Activated CD4-positive, alpha-beta T cell treated with anti-CD3 and anti-CD28 coated beads, Interleukin-2, amount 10 ng/mL, durations not matched to agents 24 days and 14 days (primary cell): Measurements from ENCODE around the gene SLC9A9. TPM values are rescaled to one million over a fixed set of nuclear protein-coding genes. Genes with fewer than 3 reads are reported as not detected.

Experiments used
- DNase-seq: peaks from one replicate; pipeline ENCODE4 v3.0.0; 2022
- H3K27ac Mint-ChIP-seq: one replicate; pipeline ENCODE4 v1.8.0; 2022; ENCODE audit warnings: mild to moderate bottlenecking, mixed read lengths
- H3K27me3 Mint-ChIP-seq: one replicate; pipeline ENCODE4 v1.8.0; 2022; ENCODE audit warnings: mixed read lengths
- H3K36me3 Mint-ChIP-seq: one replicate; pipeline ENCODE4 v1.8.0; 2022; ENCODE audit warnings: low read depth, mild to moderate bottlenecking, mixed read lengths
- H3K4me1 Mint-ChIP-seq: one replicate; pipeline ENCODE4 v1.8.0; 2021; ENCODE audit warnings: mixed read lengths
- H3K4me3 Mint-ChIP-seq: one replicate; pipeline ENCODE4 v1.8.0; 2022; ENCODE audit warnings: mild to moderate bottlenecking, moderate library complexity, mixed read lengths
- H3K9me3 Mint-ChIP-seq: one replicate; pipeline ENCODE4 v1.8.0; 2021; ENCODE audit warnings: mixed read lengths
- intact Hi-C: fragments of 100-400 bp; cut with micrococcal nuclease; formaldehyde crosslinking; loops from one replicate; pipeline ENCODE4 v1.15.1; 2023
- total RNA-seq: library from RNA; stranded (reverse); gene quantifications from 2 replicates; pipeline ENCODE4 v1.2.3, GENCODE V29; 2022

The SLC9A9 gene
- total RNA-seq, 1 donor from 2014 or later = 1.3 TPM

DNA sequence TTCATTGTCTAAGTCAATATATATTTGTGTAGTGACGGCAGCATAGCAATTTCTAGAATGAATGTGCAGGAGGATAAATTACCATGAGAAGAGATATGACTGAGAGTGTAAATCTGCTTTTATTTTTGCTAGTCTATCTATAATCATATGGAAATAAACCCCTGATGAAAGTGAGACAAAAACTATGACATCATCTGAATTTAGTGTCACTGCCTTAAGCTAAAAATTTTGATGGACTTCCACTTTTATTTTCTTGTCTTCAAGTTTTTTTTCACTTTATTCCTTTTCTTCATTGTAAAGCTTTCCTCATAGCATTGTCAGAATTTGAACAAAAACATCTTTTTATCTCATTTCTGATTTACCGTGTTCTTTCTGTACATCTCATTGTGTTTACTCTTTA, 486.7 kb downstream of the SLC9A9 start:
- Mint-ChIP-seq H3K4me1 (peaks cover 18% of the 10 kb centered on the region), H3K4me3 (no peak overlapping the region), H3K36me3 (no peaks in the 10 kb centered on the region), H3K9me3 (no peaks in the 10 kb centered on the region), H3K27me3 (no peaks in the 10 kb centered on the region), H3K27ac (no peak overlapping the region)
- DNase-seq = no peak
- intact Hi-C loops = no loop called here

DNA sequence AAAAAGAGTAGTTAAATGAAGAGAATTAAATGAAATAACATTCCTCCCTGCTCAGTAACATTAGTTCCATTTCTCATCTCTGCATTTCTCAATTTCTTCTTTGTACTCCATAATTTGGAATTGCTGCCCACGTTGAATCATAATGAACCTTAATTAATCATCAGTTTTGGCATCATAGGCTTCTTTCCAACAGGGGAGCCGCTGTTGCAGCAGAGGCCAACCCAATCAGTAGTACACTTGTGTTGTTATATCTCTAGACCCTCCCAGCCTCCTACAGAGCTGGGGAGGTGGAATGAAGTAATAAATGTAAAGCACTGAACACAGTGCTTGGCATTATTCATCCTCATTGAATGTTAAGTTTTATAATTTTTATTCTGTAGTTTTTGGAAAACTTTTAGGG, 488.0 kb downstream of the SLC9A9 start:
- DNase-seq = no peak
- Mint-ChIP-seq H3K9me3 (no peaks in the 10 kb centered on the region), H3K4me3 (no peak overlapping the region), H3K4me1 (peaks cover 18% of the 10 kb centered on the region), H3K27me3 (no peaks in the 10 kb centered on the region), H3K36me3 (no peaks in the 10 kb centered on the region), H3K27ac (no peak overlapping the region)
- intact Hi-C loops = no loop called here

DNA sequence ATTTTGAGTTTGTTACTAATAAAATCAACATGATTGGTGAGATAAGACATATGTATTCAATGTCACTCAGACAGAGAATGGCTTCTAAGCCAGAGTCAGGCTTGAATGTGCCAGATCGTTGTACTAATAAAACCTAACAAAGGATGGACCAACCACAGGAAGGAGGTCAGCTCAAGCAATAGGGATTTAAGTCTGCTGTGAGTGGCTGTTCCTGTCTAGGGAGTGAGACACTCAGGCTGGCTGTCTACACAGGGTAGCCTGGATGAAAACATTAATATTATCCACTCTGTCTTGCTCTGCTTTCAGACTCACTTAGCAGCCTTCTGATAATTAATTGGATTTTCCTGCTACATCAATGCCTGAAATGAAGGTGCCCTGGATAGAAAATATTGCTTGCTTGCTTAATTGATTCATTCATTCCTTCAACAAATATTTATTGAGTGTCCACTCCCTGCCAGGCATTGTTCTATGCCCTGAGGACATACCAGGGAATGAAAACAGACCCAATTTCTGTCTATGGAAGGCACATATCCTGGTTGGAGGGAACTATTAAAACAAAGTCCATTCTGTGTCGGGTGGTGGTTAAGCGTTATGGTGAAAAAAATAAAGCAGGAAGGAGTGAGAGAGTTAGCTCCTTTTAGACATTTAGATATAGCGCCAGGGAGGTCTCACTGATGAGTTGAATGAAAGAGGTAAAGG, 489.3 kb downstream of the SLC9A9 start:
- intact Hi-C loops = no loop called here
- H3K27ac Mint-ChIP-seq = no peak overlapping the region
- H3K4me1 Mint-ChIP-seq = peaks cover 17% of the 10 kb centered on the region
- H3K9me3 Mint-ChIP-seq = no peaks in the 10 kb centered on the region
- H3K27me3 Mint-ChIP-seq = no peaks in the 10 kb centered on the region
- H3K4me3 Mint-ChIP-seq = no peak overlapping the region
- DNase-seq = no peak
- H3K36me3 Mint-ChIP-seq = no peaks in the 10 kb centered on the region

DNA sequence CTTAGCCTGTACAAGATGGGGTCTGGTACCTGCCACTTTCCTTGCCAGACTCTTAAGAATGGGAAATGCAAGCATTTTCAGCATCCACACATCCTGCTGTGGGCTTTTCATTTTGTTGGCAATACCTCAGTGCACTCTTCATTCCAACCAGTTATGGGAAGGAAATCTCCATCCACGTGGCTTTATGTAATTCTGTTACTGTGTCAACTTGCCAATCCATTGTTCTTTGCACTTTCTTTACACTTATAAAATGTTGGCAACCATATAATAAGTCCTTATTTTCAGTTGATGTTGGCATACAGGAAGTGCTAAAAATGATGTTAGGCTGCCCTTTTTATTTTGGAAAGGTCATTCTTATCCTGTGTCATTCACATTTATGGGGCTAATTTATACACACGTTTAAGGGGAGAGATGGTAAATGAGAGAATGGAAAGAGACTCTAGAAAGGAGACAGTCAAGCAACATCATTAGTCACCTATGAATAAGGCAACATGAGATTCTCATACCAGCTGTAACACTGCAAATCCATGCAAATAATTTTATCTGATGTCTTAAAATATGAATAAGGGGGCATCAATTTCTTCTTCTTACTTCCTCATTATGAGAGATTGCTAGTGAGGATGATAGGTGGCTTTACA, 490.0 kb downstream of the SLC9A9 start:
- Mint-ChIP-seq H3K27me3 (no peaks in the 10 kb centered on the region), H3K4me3 (no peak overlapping the region), H3K4me1 (peaks cover 15% of the 10 kb centered on the region), H3K36me3 (no peaks in the 10 kb centered on the region), H3K9me3 (no peaks in the 10 kb centered on the region), H3K27ac (no peak overlapping the region)
- intact Hi-C loops = no loop called here
- no peak for DNase-seq

DNA sequence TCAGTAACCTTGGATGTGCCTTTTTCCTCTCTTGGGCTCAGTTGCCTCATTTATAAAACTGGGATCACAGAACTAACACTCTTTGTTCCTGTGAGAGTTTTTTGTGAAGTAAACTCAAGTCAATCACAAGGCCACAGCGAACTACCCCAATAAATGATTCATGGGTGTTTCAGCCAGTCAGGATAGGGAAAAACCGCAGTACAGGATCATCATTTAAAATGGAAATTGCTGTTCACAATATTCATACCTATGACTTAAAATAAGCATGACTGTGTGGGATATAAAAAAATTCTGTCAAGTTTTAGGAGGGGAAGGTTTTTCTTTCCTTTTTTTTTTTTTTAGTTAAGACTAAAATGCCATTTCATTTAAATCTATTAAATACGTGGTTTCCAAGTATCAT, 490.6 kb downstream of the SLC9A9 start:
- H3K27ac Mint-ChIP-seq = no peak overlapping the region

DNA sequence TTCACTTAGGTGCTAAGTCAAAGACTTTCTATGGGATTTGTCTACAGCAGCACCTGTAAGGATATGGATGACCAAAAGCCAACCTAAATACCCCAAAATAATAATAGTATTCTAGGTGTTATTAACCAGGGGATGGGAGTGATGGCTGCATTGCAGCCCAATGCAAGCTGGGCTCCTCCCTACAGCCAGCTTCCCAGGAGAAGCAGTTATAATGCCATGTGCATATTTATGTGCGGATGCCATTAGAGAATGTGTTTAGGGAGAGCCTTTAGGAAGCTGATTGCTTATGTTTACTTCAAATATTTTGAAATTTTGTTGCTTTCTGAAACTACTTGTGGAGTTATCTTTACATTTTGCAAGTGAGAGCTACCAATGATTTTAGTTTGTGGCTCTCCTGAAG, 491.4 kb downstream of the SLC9A9 start:
- peaks cover 5% of the 10 kb centered on the region for H3K4me1 Mint-ChIP-seq
- no peak overlapping the region for H3K4me3 Mint-ChIP-seq
- DNase-seq = no peak
- H3K9me3 Mint-ChIP-seq = no peaks in the 10 kb centered on the region
- H3K27ac Mint-ChIP-seq = no peak overlapping the region
- H3K36me3 Mint-ChIP-seq = no peaks in the 10 kb centered on the region
- H3K27me3 Mint-ChIP-seq = no peaks in the 10 kb centered on the region
- intact Hi-C loops = no loop called here

More for the DNA sequence above, 490.6 kb downstream of the SLC9A9 start:
- no peaks in the 10 kb centered on the region for H3K9me3 Mint-ChIP-seq
- no peak overlapping the region for H3K4me3 Mint-ChIP-seq
- no peaks in the 10 kb centered on the region for H3K27me3 Mint-ChIP-seq
- H3K36me3 Mint-ChIP-seq = no peaks in the 10 kb centered on the region
- intact Hi-C loops = no loop called here
- H3K4me1 Mint-ChIP-seq = peaks cover 11% of the 10 kb centered on the region
- no peak for DNase-seq

DNA sequence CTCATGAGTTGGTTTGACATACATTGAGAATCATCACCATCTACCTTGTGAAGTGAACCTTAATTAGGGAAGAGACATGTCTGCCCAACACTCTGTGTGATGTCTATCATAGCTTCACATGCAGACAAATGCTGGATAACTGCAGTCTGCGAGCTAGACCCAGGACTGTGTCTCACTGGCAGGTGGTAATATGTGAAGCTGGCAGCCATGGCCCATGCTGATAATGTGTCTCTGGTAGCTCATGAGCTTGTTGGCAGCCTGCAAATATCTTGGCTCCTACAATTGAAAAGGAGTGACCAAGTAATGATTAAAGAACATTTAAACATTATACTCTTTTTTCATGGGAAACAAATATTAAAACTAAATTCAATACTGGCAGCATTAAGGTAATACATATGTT, 493.9 kb downstream of the SLC9A9 start:
- Mint-ChIP-seq H3K27me3 (no peaks in the 10 kb centered on the region), H3K4me3 (no peak overlapping the region), H3K36me3 (no peaks in the 10 kb centered on the region), H3K27ac (no peak overlapping the region), H3K4me1 (peaks cover 2% of the 10 kb centered on the region), H3K9me3 (no peaks in the 10 kb centered on the region)
- intact Hi-C loops = no loop called here
- no peak for DNase-seq

DNA sequence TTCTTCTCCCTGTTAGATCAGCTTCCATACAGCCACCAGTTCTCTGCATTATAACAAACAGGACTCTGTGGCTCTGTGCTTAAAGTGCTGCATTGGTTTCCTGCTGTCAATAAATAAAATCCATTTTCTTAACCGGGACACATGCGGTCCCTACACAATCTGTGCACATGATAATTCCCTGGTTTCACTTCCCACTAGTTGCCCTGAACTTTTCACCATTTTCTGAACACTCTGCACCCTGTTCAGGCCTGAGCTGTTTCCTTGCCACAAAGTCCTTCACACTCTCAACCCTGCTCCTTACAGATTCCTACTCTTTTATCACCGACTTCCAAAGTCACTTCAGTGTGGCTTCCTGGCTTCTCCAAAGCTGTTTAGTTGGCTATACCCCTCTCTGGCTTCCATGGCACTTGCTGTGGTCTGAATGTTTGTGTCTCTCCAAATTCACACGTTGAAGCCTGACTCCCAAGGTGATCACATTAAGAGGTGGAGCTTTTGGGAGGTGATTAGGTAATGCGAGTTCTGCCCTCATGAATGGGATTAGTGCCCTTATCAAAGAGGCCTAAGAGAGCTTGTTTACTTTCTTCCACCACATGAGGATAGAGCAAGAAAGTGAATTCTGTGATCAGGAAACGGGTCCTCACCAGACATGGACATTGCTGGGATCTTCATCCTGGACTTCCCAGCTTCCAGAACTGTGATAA, 495.3 kb downstream of the SLC9A9 start:
- Mint-ChIP-seq H3K27ac (no peak overlapping the region), H3K4me3 (no peak overlapping the region), H3K4me1 (peaks cover 8% of the 10 kb centered on the region), H3K36me3 (no peaks in the 10 kb centered on the region), H3K9me3 (no peaks in the 10 kb centered on the region), H3K27me3 (no peaks in the 10 kb centered on the region)
- intact Hi-C loops = no loop called here
- no peak for DNase-seq

DNA sequence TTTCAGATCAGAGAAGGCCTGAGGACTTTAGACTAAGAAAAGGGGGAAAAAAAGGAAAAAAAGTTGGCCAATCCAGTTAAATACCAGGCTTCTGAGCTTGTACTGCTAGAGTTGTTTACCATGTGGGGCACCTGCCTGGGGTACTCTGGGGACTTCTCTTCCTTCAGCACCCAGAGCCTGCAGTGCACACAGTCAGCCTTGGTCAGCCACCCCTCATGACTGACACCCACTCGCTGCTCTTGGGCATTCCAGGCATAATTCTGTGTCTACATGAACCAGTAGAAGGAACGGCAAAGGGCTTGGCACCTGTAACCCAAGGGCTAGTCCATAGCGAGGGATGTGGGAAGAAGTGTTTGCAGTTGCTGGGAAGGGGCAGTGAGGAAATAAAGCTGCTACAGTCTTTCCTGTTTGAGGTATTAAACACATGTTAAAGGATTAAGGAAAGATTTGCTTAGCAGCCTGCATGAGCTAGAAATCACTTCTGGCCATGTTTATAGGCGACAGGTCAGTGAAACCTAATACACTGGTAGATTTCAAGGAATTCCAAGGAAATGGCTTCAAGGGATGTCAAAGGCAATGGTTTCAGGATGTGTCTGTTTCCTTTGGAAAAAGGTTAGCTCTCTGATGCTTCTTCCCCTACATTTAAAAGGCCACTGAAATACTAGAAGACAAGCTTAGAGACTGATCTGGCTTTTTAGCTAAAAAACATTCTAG, 496.2 kb downstream of the SLC9A9 start:
- intact Hi-C loops = no loop called here
- no peaks in the 10 kb centered on the region for H3K36me3 Mint-ChIP-seq
- H3K9me3 Mint-ChIP-seq = no peaks in the 10 kb centered on the region

DNA sequence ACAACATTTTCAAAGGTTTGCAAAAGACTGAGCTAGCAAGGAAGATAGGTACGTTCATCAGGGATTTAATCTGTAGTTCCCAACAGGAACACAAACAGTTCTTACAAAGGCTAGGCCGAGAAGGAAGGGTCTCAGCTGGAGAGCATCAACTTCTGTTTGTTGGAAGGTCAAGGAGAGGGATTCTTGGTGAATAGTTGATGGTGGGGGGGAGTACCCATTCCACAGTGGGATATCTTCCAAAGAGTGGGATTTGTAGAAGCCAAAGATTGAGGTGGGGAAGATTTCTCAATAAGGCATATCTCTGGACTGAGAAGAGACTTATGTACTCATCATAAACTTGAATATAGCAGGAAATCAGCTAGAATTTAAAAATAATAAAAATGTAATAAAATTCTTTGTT, 496.9 kb downstream of the SLC9A9 start:
- H3K4me3 Mint-ChIP-seq = no peak overlapping the region

More for the DNA sequence above, 496.2 kb downstream of the SLC9A9 start:
- Mint-ChIP-seq H3K27me3 (no peaks in the 10 kb centered on the region), H3K27ac (no peak overlapping the region), H3K4me1 (peaks cover 8% of the 10 kb centered on the region), H3K4me3 (no peak overlapping the region)
- DNase-seq = no peak

DNA sequence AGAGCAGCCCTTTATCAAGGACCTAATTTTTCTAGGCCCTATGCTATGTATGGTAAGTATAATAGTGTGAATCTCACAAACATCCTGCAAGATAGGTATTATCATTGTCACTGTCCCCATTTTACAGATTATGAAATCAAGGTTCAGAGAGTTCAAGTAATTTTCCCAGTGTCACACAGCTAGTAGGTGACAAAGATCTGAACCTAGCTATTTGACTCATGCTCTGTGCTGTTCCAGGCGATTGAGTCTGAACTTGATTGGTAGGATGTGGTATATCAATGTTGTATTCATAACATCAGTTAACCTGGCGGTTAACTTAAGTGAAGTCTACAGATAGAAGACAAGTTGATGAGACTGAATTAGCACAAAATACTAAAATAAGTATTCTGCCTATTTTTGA, 498.8 kb downstream of the SLC9A9 start:
- no peaks in the 10 kb centered on the region for H3K27me3 Mint-ChIP-seq

More for the DNA sequence above, 496.9 kb downstream of the SLC9A9 start:
- no peak for DNase-seq
- intact Hi-C loops = no loop called here
- no peak overlapping the region for H3K27ac Mint-ChIP-seq
- H3K27me3 Mint-ChIP-seq = no peaks in the 10 kb centered on the region
- no peaks in the 10 kb centered on the region for H3K36me3 Mint-ChIP-seq
- peaks cover 8% of the 10 kb centered on the region for H3K4me1 Mint-ChIP-seq
- H3K9me3 Mint-ChIP-seq = no peaks in the 10 kb centered on the region

DNA sequence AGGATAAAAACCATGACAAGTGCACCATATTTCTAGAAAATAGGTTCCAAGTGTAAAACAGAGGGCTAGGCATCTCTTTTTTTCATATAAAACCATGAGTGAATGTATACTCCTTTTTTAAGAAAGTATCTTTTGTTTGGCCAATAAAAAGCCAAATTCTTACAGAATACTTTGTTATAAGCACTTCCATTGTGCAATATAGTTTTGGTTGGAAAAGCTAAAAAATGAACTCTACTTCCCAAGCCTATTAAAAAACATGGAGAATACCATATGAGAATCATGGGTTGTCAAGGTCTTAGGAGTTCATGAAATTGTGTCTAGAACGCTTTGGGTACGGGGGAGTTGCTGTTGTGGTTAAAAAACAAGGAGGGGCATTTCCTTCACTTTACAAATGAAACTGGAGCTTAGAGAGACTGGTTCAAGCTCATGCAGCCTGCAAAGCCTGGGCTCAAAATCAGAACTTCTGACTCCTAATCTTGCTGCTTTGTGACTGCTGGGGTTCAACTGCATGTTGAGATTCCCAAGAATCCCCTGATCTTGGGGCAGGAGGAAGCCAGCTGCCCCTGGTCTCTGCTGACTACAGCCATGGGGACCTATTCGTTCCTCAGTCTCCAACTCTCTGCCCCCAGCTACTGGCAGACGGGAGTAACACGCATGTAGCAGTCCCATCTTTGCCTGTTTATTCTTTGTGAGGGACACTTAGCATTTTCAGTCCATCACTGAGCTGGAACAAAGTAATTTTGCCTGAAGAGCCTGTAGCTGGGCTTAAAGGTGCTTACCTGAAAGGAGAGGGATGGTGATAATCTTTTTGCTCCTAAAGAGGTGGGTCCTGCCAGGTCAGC, 499.6 kb downstream of the SLC9A9 start:
- Mint-ChIP-seq H3K27ac (no peak overlapping the region), H3K27me3 (no peaks in the 10 kb centered on the region), H3K4me1 (peaks cover 11% of the 10 kb centered on the region), H3K36me3 (no peaks in the 10 kb centered on the region), H3K4me3 (no peak overlapping the region), H3K9me3 (peaks cover 8% of the 10 kb centered on the region)
- DNase-seq = no peak
- intact Hi-C loops = no loop called here

More for the DNA sequence above, 498.8 kb downstream of the SLC9A9 start:
- Mint-ChIP-seq H3K4me3 (no peak overlapping the region), H3K36me3 (no peaks in the 10 kb centered on the region), H3K27ac (no peak overlapping the region), H3K4me1 (peaks cover 11% of the 10 kb centered on the region), H3K9me3 (peaks cover 8% of the 10 kb centered on the region)
- intact Hi-C loops = no loop called here
- DNase-seq = no peak

DNA sequence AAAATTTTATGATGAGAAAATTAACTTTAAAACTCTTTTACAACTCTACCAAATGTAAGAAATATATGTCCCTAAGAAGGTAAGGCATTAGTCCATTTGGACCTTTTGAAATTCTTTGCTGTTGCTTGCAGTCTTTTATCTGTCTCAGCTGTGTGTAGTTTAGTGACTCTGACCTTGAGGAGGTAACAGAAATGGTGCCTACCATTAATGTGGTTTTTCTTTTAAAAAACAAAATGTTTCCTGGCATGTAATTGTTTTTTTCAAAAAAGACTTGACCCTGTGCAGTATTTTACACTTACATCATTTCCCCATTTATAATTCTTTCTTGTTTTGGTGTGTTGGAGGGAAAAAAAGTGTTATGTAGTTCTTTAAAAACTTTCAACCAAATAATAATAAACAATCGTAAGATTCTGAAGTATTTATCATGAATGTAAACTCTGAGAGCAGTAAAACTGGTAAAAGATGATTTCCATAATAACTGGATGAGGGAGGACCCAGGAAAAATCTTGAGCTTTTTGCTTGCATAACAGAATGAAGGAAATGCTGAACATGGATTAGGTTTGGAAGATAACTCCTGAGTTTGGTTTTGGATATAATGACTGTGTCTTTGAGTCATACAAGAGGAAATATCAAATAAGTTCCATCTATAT, 503.6 kb downstream of the SLC9A9 start:
- DNase-seq = no peak
- Mint-ChIP-seq H3K4me1 (peaks cover 11% of the 10 kb centered on the region), H3K27me3 (no peaks in the 10 kb centered on the region), H3K27ac (no peak overlapping the region), H3K9me3 (peaks cover 11% of the 10 kb centered on the region), H3K4me3 (no peak overlapping the region), H3K36me3 (no peaks in the 10 kb centered on the region)
- intact Hi-C loops = no loop called here
